Glutamatergic neuron (in vitro differentiated cells): ENCODE measurements around the gene OR2T10. TPM values are rescaled to one million over a fixed set of nuclear protein-coding genes. Genes with fewer than 3 reads are reported as not detected.

ENCODE experiments used
- DNase-seq: peaks from one replicate; pipeline ENCODE4 v3.0.0; 2022
- H3K27ac Mint-ChIP-seq: one replicate; pipeline ENCODE4 v1.8.0; 2020; ENCODE audit warnings: mild to moderate bottlenecking, mixed read lengths, inconsistent platforms; ENCODE audit not compliant: unreplicated experiment
- H3K27me3 Mint-ChIP-seq: one replicate; pipeline ENCODE4 v1.8.0; 2020; ENCODE audit warnings: mild to moderate bottlenecking, moderate library complexity, mixed read lengths, inconsistent platforms; ENCODE audit not compliant: unreplicated experiment
- H3K36me3 Mint-ChIP-seq: one replicate; pipeline ENCODE4 v1.8.0; 2020; ENCODE audit warnings: mild to moderate bottlenecking, mixed read lengths, inconsistent platforms; ENCODE audit not compliant: unreplicated experiment
- H3K4me1 Mint-ChIP-seq: one replicate; pipeline ENCODE4 v1.8.0; 2020; ENCODE audit warnings: mild to moderate bottlenecking, low read depth, mixed read lengths, inconsistent platforms; ENCODE audit not compliant: unreplicated experiment
- H3K4me3 Mint-ChIP-seq: one replicate; pipeline ENCODE4 v1.8.0; 2020; ENCODE audit warnings: mild to moderate bottlenecking, mixed read lengths, inconsistent platforms; ENCODE audit not compliant: unreplicated experiment
- H3K9me3 Mint-ChIP-seq: one replicate; pipeline ENCODE4 v1.8.0; 2020; ENCODE audit warnings: mild to moderate bottlenecking, moderate library complexity, mixed read lengths, inconsistent platforms; ENCODE audit not compliant: unreplicated experiment
- CTCF ChIP-seq: fragments of 200-600 bp; sonication (generic); IDR thresholded peaks from one replicate; pipeline ENCODE4 v1.5.0; 2021; ENCODE audit not compliant: partially characterized antibody, unreplicated experiment
- total RNA-seq: library from RNA; stranded (reverse); fragmentation: NEBNext Ultra II Directional; extraction: Animal tissue kit (Norgen Biotek cat#: 25700); gene quantifications from one replicate; pipeline ENCODE4 v1.2.1, GENCODE V29; 2021; ENCODE audit not compliant: unreplicated experiment

Gene OR2T10
- total RNA-seq, 1 donor from 2014 or later, result not detected

- DNase-seq, result no peak
- Mint-ChIP-seq H3K9me3 (no peaks in the 10 kb centered on the region), H3K4me3 (no peak overlapping the region), H3K27ac (no peak overlapping the region), H3K27me3 (no peaks in the 10 kb centered on the region), H3K4me1 (no peaks in the 10 kb centered on the region), H3K36me3 (no peaks in the 10 kb centered on the region)
- TF ChIP-seq CTCF, result no peak
Observed at GRCh38 chr1:248622570-248623001, 25.1 kb upstream of the OR2T10 start.

GRCh38 chr1:248621770-248622169 is 24.3 kb upstream of the OR2T10 start:
- no peak for TF ChIP-seq CTCF
- Mint-ChIP-seq H3K4me3 (no peak overlapping the region), H3K27me3 (no peaks in the 10 kb centered on the region), H3K36me3 (no peaks in the 10 kb centered on the region), H3K4me1 (no peaks in the 10 kb centered on the region), H3K9me3 (no peaks in the 10 kb centered on the region), H3K27ac (no peak overlapping the region)
- no peak for DNase-seq

GRCh38 chr1:248618878-248619277 is 21.4 kb upstream of the OR2T10 start:
- no peak for TF ChIP-seq CTCF
- H3K27me3 Mint-ChIP-seq, result no peaks in the 10 kb centered on the region
- H3K9me3 Mint-ChIP-seq, result peaks cover 1% of the 10 kb centered on the region
- no peak overlapping the region for H3K27ac Mint-ChIP-seq
- no peak overlapping the region for H3K4me3 Mint-ChIP-seq
- no peaks in the 10 kb centered on the region for H3K36me3 Mint-ChIP-seq
- no peaks in the 10 kb centered on the region for H3K4me1 Mint-ChIP-seq
- no peak for DNase-seq

DNA sequence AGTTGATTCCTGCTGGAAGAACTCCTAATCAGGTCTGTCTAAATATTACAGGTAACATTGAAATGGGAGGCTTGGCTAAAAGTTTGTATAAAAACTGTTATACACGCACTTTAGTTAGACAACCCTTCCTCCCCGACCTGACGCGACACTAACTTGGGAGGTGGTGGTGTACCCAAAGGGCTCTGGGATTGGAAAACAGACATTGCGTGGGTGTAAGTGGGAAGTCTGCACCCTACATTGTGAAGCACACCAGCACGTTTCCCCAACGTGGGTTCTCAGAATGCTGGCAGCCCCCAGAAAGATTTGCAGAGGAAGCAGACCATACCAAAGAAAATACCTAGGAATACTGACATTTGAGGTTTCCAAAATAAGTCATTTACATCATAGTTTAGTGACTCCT is 20.6 kb upstream of the OR2T10 start:
- DNase-seq, result no peak
- H3K9me3 Mint-ChIP-seq, result peaks cover 2% of the 10 kb centered on the region
- no peaks in the 10 kb centered on the region for H3K36me3 Mint-ChIP-seq
- H3K27ac Mint-ChIP-seq, result no peak overlapping the region
- H3K4me3 Mint-ChIP-seq, result no peak overlapping the region
- no peak for TF ChIP-seq CTCF
- H3K27me3 Mint-ChIP-seq, result no peaks in the 10 kb centered on the region
- no peaks in the 10 kb centered on the region for H3K4me1 Mint-ChIP-seq

- H3K27ac Mint-ChIP-seq, result no peak overlapping the region
- H3K27me3 Mint-ChIP-seq, result no peaks in the 10 kb centered on the region
- no peaks in the 10 kb centered on the region for H3K4me1 Mint-ChIP-seq
- H3K4me3 Mint-ChIP-seq, result no peak overlapping the region
- H3K9me3 Mint-ChIP-seq, result peaks cover 3% of the 10 kb centered on the region
- DNase-seq, result no peak
- no peak for TF ChIP-seq CTCF
- H3K36me3 Mint-ChIP-seq, result no peaks in the 10 kb centered on the region
Observed at GRCh38 chr1:248613742-248614141, 16.2 kb upstream of the OR2T10 start.
